ENCODE results near the gene ARSB.

DNA sequence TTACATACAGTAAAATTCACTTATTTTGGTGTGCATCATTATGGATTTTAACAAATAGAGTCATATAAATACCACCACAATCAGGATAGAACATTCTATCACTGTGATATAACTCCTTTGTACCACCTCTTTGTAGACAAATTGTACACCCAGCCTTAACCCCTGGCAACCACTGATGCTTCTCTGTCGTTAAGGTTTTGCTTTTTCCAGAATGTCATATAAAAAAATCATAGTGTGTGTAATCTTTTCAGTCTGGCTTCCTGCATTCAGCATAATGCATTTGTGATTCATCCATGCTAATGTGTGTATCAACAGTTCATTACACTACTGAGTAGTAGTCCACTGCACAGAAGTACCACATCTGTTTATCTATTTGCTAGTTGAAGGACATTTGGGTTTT is 81.2 kb downstream of the ARSB start:
- TF ChIP-seq, protein P1, sequence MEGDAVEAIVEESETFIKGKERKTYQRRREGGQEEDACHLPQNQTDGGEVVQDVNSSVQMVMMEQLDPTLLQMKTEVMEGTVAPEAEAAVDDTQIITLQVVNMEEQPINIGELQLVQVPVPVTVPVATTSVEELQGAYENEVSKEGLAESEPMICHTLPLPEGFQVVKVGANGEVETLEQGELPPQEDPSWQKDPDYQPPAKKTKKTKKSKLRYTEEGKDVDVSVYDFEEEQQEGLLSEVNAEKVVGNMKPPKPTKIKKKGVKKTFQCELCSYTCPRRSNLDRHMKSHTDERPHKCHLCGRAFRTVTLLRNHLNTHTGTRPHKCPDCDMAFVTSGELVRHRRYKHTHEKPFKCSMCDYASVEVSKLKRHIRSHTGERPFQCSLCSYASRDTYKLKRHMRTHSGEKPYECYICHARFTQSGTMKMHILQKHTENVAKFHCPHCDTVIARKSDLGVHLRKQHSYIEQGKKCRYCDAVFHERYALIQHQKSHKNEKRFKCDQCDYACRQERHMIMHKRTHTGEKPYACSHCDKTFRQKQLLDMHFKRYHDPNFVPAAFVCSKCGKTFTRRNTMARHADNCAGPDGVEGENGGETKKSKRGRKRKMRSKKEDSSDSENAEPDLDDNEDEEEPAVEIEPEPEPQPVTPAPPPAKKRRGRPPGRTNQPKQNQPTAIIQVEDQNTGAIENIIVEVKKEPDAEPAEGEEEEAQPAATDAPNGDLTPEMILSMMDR (IDR thresholded peaks at IDR 0.05), result no peak
- no peak for TF ChIP-seq EP300 (IDR thresholded peaks at IDR 0.05)
- no peak for TF ChIP-seq POLR2AphosphoS5 (IDR thresholded peaks at IDR 0.05)
- TF ChIP-seq POLR2A (IDR thresholded peaks at IDR 0.05), result no peak

Measured in gastroesophageal sphincter (tissue), 3 donors.